Measurements from ENCODE around the gene HSF4.

Gene HSF4

GRCh38 chr16:67187175-67187890, 22.8 kb downstream of the HSF4 start:
- no peak for TF ChIP-seq CTCF (IDR thresholded peaks at IDR 0.05; ENCODE audit: low read depth, low read length)
- Histone ChIP-seq H3K4me3 (ENCODE audit: low read depth, low read length) (no peak overlapping the region), H3K9me3 (ENCODE audit: severe bottlenecking) (no peaks in the 10 kb centered on the region), H3K36me3 (peaks cover 7% of the 10 kb centered on the region), H3K27ac (no peak overlapping the region), H3K27me3 (ENCODE audit: insufficient read depth, low read depth, severe bottlenecking) (no peaks in the 10 kb centered on the region)
- DNase-seq, result no peak

- Histone ChIP-seq H3K27ac (no peak overlapping the region), H3K4me3 (ENCODE audit: low read depth, low read length) (no peak overlapping the region), H3K9me3 (ENCODE audit: severe bottlenecking) (no peaks in the 10 kb centered on the region), H3K27me3 (ENCODE audit: insufficient read depth, low read depth, severe bottlenecking) (no peaks in the 10 kb centered on the region), H3K36me3 (peaks cover 9% of the 10 kb centered on the region)
- TF ChIP-seq CTCF (IDR thresholded peaks at IDR 0.05; ENCODE audit: low read depth, low read length), result no peak
- DNase-seq, result no peak
Observed at GRCh38 chr16:67188323-67188722, 23.8 kb downstream of the HSF4 start.

- Histone ChIP-seq H3K36me3 (peaks cover 13% of the 10 kb centered on the region), H3K27me3 (ENCODE audit: insufficient read depth, low read depth, severe bottlenecking) (no peaks in the 10 kb centered on the region), H3K4me3 (ENCODE audit: low read depth, low read length) (no peak overlapping the region), H3K9me3 (ENCODE audit: severe bottlenecking) (no peaks in the 10 kb centered on the region), H3K27ac (no peak overlapping the region)
- TF ChIP-seq CTCF (IDR thresholded peaks at IDR 0.05; ENCODE audit: low read depth, low read length), result no peak
- no peak for DNase-seq
Observed at GRCh38 chr16:67188798-67189197, 24.3 kb downstream of the HSF4 start.

GRCh38 chr16:67190041-67190440, 25.5 kb downstream of the HSF4 start, which contains the start of gene EXOC3L1:
EXOC3L1 (minus strand) TSS chr16:67190136; CDS start chr16:67189676, 460 bp downstream.
- TF ChIP-seq CTCF (IDR thresholded peaks at IDR 0.05; ENCODE audit: low read depth, low read length), result no peak
- Histone ChIP-seq H3K36me3 (peaks cover 26% of the 10 kb centered on the region), H3K4me3 (ENCODE audit: low read depth, low read length) (no peak within 1 kb of the TSS), H3K27me3 (ENCODE audit: insufficient read depth, low read depth, severe bottlenecking) (no peaks in the 10 kb centered on the region), H3K27ac (peak within 1 kb of the TSS; percentile 47), H3K9me3 (ENCODE audit: severe bottlenecking) (no peaks in the 10 kb centered on the region)
- DNase-seq, result no peak

- no peak for DNase-seq
- no peak for TF ChIP-seq CTCF (IDR thresholded peaks at IDR 0.05; ENCODE audit: low read depth, low read length)
- no peak overlapping the region for H3K4me3 ChIP-seq (ENCODE audit: low read depth, low read length)
Observed at GRCh38 chr16:67190448-67191399, 26.2 kb downstream of the HSF4 start.

More at GRCh38 chr16:67190448-67191399, 26.2 kb downstream of the HSF4 start:
- H3K36me3 ChIP-seq, result peaks cover 33% of the 10 kb centered on the region
- no peaks in the 10 kb centered on the region for H3K27me3 ChIP-seq (ENCODE audit: insufficient read depth, low read depth, severe bottlenecking)
- no peaks in the 10 kb centered on the region for H3K9me3 ChIP-seq (ENCODE audit: severe bottlenecking)
- H3K27ac ChIP-seq, result peak overlapping the region; percentile 47; the same call in 1 of the 2 replicates

Measured in WERI-Rb-1 (cell line).